Measurements from ENCODE around the gene MAPK11.

MAPK11 gene

DNA sequence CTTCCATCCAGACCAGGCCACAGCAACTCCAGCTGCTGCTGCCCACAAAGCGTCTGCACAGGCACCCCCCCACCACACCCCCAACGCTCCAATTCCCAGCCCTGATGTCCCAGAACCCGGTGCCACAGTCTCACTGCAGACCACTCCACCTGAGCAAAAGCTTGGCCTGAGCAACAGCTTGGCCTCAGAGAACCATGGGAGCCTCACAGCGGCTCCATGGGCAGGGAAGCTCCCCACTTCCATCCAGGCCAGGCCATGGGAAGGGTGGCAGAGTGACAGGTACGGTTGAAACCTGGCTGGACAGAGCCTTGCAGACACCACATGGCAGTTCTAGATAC lies 24.1 kb upstream of the MAPK11 start:
- DNase-seq (ENCODE audit: low read depth, low spot score) = no peak

DNA sequence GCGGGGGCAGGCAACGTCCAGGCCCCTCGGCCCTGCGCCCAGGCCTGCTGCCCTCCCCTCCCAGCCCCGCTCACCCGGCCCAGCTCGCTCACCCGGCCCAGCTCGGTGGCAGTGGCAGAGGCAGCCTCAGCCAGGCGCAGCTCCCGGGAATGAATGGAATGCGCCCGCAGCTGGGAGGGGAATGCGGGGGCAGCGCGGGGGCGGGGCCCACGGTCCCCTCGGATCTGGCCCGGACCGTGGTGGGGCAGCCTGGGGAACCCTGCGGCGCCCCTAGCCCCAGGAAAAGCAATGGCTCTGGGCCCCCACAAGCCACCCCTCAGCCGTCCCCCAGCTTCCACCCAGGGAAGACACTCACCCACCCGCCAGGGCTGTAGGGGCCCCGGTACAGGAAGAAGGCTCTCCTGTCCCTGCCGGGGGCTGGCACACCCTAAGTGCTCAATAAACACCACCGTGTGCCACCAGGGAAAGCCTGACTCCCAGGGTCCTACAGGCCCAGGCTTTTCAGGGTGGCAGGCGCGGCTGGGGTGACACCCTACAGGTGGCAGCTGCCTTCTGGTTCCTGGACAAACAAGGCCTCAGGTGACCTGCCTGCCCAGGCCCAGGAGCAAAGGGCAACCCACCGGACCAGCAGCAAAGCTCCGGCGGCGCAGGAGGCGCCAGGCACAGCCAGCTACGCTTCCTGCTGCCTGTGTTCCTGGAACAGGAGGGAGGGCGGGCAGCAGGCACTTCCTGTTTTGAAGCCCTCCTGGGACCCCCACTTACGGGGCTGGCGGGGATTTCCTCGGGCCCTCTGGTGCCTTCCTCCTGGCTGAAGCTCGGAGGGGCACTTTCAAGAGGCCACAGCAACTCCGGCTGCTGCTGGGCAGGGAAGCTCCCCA lies 23.5 kb upstream of the MAPK11 start:
- DNase-seq (ENCODE audit: low read depth, low spot score) = no peak

DNA sequence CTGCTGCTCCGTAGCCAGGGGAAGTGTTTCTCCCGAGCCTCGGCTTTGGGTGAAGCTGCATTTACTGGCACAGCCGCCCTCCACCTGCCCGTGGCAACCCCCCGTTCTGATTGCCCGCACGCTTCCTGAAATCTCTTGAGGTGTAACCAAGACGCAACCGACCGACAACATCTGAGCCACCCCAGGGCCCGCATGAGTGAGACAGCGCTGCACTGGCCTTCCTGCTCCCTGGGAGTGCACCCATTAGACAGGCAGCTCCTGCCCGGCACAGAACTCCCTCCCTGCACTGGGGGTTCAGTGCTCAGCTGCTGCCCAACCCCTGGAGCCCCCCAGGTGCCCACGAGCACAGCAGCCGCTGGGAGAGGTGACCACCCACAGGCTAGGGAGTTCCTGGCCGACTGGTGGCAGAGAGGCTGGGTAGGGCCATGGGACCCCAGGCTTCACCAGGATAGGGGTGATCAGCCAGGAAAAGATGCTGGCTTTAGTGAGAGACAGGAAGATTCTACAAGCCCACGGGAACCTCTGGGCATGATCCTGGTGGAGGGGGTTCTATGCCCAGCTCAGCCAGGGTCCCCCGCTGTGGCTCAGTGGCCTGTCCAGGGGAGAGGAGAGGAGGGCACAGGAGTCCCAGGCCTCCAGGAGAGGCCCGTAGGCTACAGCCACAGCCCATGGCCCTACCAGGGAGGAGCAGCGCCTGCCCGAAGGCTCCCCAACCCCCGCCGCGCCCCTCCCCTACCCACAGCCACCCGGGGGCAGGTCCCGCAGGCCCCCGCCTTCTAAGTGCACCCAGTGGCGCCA lies 22.7 kb upstream of the MAPK11 start:
- DNase-seq (ENCODE audit: low read depth, low spot score) = no peak

DNA sequence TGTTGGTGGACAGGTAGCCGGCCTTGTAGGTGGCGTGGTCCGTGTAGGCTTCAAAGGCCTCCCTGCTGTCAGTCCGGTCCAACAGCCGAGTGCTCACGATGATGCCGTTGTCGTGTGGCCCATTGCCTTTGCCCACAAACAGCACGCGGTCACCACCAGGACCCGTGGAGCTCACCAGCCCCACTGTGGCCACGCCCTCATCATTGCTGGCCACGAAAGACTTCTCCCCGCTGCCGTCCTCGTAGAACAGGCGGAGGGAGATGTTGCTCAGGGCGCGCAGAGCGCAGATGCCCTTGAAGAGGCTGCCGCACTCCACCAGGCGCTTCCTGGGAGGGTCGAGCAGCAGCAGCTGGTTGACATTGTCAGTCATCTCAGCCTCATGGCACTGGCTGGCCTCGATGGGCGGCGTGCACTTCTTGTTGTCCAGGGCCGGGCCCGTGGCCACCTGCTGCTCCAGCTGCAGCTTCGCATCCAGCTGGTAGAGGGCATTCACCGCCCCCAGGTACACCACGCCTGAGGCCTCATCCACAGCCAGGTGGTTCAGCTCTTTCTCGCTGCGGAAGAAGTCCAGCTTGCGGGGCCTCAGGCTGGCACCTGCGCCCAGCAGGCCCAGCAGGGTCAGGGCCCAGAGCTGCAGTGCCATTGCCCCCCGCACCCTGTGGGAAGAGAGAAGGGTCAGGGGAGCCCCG lies 19.9 kb upstream of the MAPK11 start:
- no peak for DNase-seq (ENCODE audit: low read depth, low spot score)

DNA sequence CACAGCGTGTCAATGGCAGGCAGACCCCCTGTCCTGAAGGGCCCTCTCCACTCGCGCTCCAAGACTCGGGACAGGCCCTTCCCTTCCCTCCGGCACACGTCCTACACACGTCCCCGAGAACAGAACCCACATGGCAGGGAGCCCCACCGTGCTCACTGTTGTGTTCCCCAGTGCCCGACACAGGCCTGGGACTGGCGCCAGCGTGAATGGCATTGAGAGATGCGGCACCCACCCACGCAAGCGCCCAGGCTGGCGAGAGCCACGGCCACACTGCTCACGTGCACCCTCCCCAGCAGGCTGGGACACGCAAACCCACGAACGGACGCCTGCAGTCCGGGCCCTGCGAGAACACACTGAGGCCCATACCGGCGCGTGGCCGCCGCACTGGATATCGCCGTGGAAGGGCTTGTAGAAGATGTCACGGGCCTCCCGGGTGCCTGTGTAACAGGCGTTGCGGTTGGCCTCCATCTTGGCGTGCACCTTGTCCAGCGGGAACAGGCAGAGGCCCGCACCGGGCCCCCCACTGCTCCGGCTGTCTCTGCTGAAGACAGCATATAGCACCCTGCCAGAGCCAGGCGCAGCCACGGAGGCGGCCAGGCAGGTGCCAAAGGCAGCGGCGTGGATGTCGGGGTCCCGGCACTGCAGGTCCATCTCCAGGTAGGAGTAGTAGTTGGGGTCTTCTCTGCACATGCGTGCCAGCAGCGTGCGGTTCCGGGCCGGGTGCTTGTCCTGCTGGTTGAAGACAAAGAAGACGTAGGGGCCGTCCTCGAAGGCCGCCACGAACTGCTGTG lies 19.2 kb upstream of the MAPK11 start:
- DNase-seq (ENCODE audit: low read depth, low spot score) = no peak

DNA sequence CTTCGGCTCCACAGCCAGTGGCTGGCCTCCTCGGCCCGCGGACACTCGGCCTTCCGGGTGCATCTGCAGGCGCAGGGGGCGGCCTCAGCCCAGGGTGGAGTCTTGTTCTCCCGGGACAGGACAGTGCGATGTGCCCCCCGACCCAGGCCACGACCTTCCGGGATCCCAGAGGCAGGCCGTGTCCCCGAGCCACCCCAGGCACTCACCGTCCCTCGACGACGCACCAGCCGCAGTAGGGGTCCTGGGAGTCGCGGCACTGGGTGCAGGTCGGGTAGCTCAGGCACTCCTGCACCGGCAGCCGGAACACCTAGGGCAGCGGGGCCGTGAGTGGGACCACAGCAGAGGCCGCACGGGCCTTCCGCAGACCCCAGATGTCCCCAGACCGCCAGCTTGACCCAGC lies 17.6 kb upstream of the MAPK11 start:
- no peak for DNase-seq (ENCODE audit: low read depth, low spot score)

DNA sequence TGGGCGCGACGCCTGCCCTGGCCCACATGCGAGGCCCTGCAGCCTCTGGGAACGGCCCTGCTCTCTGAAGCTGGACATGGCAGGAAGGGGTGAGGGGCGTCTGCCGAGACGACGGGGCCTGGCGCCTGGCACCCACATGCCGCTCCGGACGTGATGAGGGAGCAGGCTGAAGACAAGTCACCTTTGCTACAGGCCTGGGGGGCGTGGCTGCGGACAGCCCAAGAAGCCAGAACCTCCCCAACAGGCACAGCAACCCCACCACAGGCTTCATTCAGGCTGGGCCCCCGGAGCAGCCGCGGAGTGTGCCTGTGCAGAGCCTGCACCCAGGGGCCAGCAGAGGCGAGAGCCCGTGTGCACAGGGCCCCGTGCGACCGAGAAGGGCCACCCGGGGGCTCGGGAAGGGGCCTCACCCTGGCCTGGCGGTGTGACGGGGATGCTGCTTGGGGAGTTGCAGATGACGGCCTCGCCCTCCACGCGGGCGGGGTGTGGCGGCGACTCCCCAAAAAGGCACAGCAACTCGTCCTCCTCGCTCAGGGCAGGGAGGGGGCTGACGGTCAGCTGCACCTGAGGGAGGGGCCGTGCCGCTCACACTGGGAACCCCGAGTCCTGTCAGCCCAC lies 16.6 kb upstream of the MAPK11 start:
- DNase-seq (ENCODE audit: low read depth, low spot score) = no peak

DNA sequence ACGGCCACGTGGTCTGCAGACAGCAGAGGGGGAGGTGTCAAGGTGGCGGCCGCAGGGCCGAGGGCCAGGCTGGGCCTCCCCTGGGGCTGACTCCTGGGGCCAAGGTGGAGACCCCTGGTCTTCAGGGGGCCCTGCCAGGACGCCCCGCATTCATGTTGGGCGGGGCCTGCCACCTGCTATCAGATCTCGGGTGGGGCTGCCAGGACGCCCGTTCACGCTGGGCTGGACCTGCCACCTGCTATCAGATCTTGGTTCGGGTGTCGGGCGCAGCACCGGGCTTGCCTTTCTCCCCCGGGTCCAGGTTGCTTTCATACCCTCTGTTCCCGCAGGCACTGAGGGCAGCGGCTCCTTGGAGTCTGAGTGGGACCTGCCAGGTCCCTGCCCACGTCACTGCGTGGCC lies 16.1 kb upstream of the MAPK11 start:
- no peak for DNase-seq (ENCODE audit: low read depth, low spot score)

DNA sequence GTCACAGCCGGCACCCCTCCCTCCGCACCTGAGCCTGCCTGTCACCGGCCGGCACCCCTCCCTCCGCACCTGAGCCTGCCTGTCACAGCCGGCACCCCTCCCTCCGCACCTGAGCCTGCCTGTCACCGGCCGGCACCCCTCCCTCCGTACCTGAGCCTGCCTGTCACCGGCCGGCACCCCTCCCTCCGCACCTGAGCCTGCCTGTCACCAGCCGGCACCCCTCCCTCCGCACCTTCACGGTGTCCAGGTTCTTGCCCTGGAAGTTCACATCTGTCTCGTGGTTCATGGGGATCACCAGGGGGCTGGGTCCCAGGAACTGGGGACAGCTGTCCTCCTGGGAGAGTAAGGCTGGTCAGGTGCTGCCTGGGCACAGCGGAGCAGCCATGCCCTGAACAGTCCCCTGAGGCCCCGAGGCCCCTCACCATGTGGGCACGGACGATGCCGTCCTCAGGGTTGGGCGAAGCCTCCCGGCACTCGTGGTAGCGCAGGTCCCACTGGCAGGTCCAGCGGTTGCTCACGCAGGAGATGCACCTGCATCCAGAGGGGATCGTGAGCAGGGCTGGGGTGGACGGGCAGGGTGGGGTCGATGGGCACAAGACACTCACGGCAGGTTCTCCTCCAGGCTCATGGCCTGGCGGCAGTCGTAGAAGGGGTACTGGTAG lies 15.5 kb upstream of the MAPK11 start:
- DNase-seq (ENCODE audit: low read depth, low spot score) = no peak

DNA sequence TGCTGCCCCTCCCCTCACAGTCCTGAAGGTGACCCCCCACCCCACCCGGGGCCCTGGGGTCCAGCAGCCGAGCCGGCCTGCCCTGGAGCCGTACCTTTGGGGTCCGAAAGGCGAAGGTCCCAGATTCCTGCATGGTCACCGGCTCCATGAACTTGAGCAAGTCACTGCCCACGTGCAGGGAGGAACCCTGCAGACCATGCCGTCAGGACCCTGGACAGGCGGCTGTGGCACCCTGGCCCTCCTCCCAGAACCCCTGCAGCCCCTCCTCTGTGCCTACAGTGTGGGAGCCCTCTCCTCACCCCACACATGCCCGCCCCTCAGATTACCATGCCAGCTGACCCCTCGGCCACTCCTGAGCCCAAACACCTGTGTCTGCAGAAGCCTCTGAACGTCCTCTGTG lies 14.3 kb upstream of the MAPK11 start:
- DNase-seq (ENCODE audit: low read depth, low spot score) = no peak

DNA sequence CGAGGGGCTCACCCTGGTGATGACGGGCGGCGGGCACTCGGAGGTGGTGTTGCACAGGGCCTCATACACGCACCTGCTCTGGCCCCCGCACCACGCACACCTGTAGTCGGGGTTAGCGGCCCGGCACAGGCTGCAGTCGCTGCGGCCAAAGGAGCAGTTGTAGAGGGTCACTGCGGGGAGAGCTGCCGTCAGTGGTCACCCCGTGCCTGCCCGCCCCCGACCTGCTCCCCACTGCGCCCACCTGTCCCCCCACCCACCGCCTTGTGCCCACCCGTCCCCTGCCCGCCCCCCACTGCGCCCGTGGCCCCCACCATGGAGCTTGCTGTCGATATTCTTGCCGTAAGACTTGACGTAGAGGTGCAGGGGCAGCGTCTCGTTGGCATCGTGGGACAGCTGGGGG lies 13.6 kb upstream of the MAPK11 start:
- no peak for DNase-seq (ENCODE audit: low read depth, low spot score)

DNA sequence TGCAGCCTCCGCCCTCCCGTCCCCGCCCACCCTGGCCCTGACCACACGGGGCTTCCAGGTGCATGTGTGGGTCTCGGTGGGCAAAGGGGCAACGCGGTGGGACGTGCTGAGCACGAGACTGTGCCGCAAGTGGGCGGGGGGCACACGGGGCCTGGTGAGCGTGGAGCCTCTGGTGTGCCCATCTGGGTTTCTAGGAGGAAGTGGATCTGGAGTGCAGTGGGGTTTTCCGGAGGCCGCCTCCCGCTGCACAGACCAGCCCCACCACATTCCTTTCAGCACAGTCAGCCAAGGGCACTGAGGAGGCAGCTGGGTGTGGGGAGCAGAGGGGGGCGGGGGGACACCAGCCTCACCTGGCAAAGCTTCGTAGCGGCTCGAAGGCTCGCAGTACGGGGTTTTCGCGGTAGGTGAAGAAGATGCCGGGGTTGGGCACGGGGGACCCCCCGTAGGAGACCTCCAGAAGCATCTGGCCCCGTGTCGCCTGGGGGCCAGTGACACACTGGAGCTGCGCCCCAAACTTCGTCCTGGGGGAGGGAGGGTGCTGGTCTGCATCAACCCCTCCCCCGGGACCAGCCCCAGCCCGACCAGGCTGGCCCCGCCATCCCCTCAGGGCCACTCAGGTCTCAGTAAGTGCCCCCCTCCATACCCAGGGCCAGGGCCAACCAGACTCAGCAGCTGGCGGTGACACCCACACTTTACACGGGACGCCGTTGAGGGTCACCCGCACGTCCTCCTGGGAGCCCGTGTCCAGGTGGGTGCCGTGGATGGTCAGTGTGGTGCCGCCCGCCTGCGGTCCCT lies 12.4 kb upstream of the MAPK11 start:
- no peak for DNase-seq (ENCODE audit: low read depth, low spot score)

DNA sequence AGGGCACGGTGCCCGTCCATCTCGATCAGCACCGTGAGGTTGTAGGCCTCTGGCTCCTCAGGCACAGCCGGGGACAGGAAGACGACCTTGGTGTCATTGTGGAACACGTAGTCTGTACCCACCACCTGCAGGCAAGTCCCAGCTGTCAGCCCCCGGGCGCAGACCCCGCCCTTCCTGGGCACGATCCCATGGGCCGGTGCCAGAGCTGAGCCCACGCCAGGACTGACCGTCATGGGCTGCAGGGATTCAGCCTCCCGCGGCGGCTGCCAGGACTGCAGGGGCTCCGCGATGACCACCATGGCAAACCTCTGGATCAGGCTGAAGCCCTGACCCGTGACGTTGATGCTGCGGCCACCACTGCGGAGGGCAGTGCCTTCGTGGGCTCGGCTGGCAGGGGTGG lies 11.8 kb upstream of the MAPK11 start:
- DNase-seq (ENCODE audit: low read depth, low spot score) = no peak

DNA sequence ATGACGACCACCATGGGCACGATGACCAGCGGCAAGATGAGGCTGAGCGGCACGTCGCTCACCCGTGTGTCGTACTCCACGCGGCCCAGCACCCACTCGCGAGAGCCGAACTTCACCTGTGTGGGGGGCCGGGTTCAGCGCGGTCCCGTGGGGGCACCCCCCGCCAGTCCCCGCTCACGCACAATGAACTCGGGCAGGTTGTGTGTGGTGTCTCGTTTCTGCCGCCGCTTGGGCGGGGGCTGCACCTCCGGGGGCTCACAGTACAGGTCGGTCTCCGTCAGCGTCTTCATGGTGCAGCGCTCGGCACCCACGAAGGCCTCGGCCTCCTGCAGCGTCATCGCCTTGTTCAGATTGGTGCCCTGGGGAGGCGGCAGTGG lies 11.2 kb upstream of the MAPK11 start:
- DNase-seq (ENCODE audit: low read depth, low spot score) = no peak

DNA sequence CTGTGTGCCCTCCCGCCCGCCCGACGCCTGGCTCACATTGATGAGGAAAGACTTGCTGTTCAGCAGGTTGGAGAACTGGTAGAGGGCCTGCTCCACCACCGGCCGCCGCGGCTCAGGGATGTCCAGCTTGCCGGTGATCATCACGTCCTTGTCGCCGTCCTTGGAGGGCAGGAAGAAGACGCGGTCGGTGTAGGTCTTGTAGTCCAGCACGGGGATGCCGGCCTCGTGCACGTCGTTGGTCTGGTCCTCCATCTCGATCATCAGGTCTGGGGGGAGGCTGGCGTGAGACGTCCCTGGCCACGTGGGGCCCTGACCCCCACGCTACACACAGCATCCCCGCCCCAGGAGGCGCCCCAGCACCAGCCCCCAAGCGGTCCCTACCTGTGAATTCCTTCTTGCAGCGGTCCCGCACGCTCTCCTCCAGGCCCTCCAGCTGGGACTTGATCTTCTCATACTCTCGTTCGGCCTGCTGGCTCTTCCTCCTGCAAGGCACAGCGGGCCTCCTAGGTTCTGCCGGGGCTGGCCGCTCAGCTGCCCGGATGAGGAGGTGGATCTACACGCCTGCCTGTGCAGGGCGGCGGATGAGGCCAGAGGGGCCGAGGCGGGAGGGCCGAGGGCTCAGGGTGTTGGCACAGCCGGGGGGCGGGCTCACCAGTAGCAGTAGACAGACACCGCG lies 10.7 kb upstream of the MAPK11 start:
- no peak for DNase-seq (ENCODE audit: low read depth, low spot score)

DNA sequence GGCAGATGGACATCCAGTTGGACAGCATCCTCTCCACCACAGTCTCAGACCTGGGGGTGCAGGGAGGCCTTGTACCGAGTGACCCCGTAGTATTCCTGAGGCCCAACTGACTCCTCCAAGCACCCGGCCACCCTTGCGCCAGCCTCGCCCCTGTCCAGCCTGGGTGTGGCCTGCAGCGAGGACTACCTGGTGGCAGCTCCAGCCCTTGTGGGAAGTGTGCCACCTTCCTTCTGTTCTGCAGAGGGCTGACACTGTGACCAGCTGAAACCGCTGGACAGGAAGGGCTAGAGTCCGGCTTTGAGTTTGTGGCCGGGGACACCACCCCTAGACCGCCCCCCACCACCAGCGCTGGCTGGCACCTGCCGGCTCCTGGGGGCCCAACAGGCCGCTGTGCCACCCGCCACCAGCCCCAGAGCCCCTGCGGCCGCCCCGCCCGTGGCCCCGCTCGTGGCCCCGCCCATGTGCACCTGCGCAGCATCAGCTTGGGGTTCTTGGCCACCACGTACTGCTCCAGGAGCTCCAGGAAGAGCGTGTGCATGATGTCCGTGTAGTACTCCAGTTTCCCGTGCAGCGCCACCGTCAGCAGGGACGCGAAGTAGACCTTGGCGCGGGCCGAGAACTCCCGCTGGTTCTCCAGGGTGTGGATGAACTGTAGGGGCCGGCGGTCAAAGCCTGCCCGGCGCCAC lies 10.0 kb upstream of the MAPK11 start:
- no peak for DNase-seq (ENCODE audit: low read depth, low spot score)

DNA sequence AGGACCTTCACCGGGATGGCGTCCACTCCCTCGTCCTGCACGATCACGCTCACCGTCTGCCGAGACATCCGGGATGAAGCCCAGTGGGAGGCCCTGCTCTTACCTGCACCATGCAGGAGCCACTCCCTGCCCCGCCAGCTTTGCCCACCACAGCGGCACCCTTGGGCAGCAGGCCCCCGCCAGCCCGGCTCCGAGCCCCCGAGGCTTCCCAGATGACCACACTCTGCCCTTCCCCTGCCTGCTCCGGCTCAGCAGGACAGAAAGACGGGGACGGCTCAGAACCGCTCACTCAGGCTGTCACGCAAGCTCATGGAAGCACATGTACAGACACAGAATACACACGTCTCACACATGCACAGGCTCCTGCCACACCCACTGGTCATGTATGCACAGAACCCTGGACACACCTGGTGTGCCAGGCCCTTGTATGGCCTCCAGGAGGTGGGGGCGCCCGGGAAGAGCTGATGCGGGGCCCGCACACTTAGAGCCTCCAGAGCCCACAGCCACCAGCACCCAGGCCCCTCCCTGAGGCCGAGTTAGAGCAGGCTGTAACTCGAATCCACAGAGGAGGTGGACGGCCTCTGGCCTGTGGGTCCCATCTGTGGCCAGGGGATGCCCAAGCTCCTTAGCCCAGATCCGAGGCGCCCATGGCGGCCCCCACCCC lies 8.9 kb upstream of the MAPK11 start:
- DNase-seq (ENCODE audit: low read depth, low spot score) = no peak

DNA sequence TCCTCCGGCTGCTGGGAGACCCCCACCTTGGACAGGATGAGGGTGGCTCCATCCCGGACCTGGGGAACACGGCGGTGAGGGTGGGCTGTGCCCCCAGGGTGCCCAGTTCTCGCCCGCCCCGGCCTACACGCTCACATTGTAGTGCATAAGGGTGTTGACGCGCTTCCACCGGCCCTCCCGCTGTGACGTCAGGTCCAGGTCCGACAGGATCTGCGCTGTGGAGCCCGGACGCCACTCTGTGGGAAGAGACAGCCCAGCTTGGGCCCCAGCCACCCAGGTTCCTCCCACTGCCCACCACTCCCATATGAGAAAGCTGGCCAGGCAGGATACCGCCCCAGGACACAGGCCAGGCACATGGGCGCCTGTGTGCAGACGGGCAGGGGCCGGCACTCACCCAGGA lies 8.3 kb upstream of the MAPK11 start:
- no peak for DNase-seq (ENCODE audit: low read depth, low spot score)
